Thymus (tissue), 11 donors: ENCODE measurements around the gene PC. TPM values are rescaled to one million over a fixed set of nuclear protein-coding genes. Genes with fewer than 3 reads are reported as not detected.

Experiments
- DNase-seq, 9 donors: peaks; one replicate each; pipeline ENCODE4 v3.0.0-alpha.2; 2013; ENCODE audit warnings: low spot score in 9 of 9, low read depth in 6 of 9, missing footprints in 1 of 9
- H3K27ac ChIP-seq, 2 donors: one replicate each; pipeline ENCODE4 v1.5.1; 2013; ENCODE audit warnings: control low read depth in 1 of 2, low read depth in 1 of 2, low read length in 1 of 2, mild to moderate bottlenecking in 1 of 2, moderate library complexity in 1 of 2
- H3K27me3 ChIP-seq, 2 donors: one replicate each; pipeline ENCODE4 v1.5.1; 2013; ENCODE audit warnings: low read length in 1 of 2; ENCODE audit not compliant: control insufficient read depth in 2 of 2, insufficient read depth in 1 of 2
- H3K36me3 ChIP-seq, 2 donors: one replicate each; pipeline ENCODE4 v1.5.1; 2013; ENCODE audit warnings: low read length in 1 of 2, mild to moderate bottlenecking in 1 of 2, moderate library complexity in 1 of 2; ENCODE audit not compliant: control insufficient read depth in 2 of 2, insufficient read depth in 2 of 2
- H3K4me1 ChIP-seq, 2 donors: one replicate each; pipeline ENCODE4 v1.5.1; 2013; ENCODE audit warnings: low read length in 2 of 2; ENCODE audit not compliant: control insufficient read depth in 2 of 2, insufficient read depth in 2 of 2
- H3K4me3 ChIP-seq, 2 donors: one replicate each; pipeline ENCODE4 v1.5.1; 2013; ENCODE audit warnings: low read length in 2 of 2, control low read depth in 1 of 2, mild to moderate bottlenecking in 1 of 2
- H3K9me3 ChIP-seq, 2 donors: one replicate each; pipeline ENCODE4 v1.5.1; 2013; ENCODE audit warnings: low read length in 1 of 2, mild to moderate bottlenecking in 1 of 2; ENCODE audit not compliant: control insufficient read depth in 2 of 2, insufficient read depth in 1 of 2
- WGBS: extraction: QIAGEN DNeasy Blood & Tissue Kit; methylation state at CpG from one replicate; pipeline ENCODE4 v1.1.7; 2013; 5-methylcytosine and 5-hydroxymethylcytosine counted together
- polyA plus RNA-seq: library from polyadenylated mRNA; stranded (reverse); fragments of 200-250 nt; gene quantifications from one replicate; pipeline ENCODE4 v1.2.3, GENCODE V29; 2013
- total RNA-seq: library from RNA; stranded (reverse); fragments of 120-200 nt; gene quantifications from one replicate; pipeline ENCODE4 v1.2.4, GENCODE V29; 2013
- donor health status: healthy.

The PC gene
- total and polyA plus RNA-seq, 2 donors = 3.4 to 9.9 TPM

DNA sequence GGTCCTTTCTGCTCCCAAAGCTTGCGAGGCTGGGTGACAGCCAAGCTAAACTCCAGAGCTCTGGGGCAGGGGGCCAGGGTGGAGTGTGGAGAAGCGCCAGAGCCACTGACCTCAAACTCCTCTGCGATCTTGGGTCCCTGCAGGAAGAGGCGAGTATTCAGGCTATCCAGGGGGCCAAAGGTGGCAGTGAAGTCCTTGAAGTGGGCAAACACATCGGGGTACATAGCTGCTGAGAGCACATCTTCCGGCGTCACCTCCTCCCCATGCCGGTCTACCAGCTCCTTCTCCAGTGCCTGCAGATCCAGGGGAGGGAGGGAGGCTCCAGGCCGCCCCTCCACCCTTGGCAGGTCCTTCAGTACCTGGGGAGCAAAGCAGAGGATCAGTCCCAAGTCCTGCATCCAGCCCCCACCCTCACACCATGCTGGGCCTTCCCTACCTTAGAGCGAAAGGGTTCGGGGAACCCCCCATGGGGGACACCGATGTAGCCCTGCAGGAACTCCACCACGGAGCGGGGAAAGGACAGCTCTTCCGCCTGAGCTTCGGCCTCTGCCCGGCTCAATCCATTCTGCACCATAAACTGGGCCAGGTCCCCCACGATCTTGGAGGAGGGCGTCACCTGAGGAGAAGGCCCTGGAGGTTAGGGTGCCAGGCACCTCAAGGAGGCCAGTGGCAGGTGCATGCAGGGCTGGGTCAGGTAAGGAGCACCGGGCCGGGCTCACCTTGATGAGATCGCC lies 108.5 kb downstream of the PC start:
- Histone ChIP-seq H3K27me3 (no peaks in the 10 kb centered on the region), H3K27ac (no peak overlapping the region), H3K4me1 (peaks cover 0 to 13% of the 10 kb centered on the region in 2 donors), H3K36me3 (peaks cover 32 to 36% of the 10 kb centered on the region in 2 donors), H3K9me3 (no peaks in the 10 kb centered on the region), H3K4me3 (no peak overlapping the region)
- 98% methylated on average over 22 of the region's 22 CpGs for WGBS
- no peak for DNase-seq

DNA sequence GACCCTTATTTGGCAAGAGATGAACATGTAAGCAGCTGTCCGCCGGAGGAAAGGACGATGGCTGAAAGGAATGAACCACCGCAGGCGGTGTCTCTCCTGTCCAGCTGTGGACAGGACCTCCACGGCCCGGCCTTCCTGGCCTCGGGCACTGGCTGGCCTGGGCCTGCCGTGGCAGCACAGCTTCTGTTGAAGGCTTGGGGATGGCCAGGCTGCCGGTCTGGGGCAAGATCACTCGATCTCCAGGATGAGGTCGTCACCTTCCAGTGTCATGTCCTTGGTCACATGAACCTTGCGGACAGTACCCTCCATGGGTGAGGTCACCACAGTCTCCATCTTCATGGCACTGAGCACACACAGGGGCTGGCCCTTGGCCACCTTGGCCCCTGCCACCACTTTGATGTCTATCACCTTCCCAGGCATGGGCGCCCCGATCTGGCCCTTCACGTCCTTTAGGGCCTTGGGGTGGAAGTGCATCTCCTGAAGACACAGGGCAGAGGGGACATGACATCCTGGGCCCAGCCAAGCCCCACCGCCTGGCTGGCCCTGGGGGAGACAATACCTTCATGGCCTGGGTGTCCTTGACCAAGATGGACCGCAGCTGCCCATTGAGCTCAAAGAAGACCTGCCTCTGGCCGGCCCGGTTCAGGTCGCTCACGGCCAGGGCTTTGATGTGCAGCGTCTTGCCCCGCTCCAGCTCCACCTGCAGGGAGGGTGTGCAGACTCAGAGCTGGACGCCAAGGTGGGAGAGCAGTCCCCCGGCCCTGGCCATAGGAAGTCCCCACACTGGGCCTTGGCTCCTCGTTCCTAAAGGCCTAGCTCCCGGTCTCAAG lies 109.3 kb downstream of the PC start:
- no peaks in the 10 kb centered on the region for H3K27me3 ChIP-seq
- H3K4me3 ChIP-seq = no peak overlapping the region
- H3K9me3 ChIP-seq = no peaks in the 10 kb centered on the region
- H3K27ac ChIP-seq = no peak overlapping the region
- WGBS = 96% methylated on average over 28 of the region's 28 CpGs
- peaks cover 5 to 21% of the 10 kb centered on the region in 2 donors for H3K4me1 ChIP-seq
- no peak for DNase-seq
- H3K36me3 ChIP-seq = peaks cover 32 to 36% of the 10 kb centered on the region in 2 donors

GRCh38 chr11:66847461-66848232 lies 110.5 kb downstream of the PC start:
- no peak for DNase-seq
- WGBS = 96% methylated on average over 14 of the region's 14 CpGs
- H3K36me3 ChIP-seq = peaks cover 32 to 36% of the 10 kb centered on the region in 2 donors

DNA sequence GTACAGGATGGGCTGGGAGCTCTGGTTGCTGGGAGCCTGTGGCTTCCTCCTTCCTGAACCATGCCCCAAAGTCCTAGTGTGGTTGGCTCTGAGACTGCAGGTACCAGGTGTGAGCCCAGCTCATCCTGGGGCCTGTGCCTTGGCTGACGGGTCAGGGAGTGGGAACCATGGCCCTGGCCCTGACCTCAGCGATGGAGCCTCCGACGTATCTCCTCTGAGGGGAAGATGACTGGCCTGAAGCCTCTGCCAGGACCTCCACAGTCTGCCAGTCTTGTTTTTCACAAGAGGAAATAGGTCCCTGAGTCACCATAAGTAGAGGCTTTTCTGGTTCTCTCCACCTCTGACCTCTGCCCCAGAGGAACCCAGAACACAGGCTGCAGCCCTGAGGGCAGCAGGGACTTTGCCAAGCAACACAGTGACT lies 111.5 kb downstream of the PC start:
- peaks cover 7 to 26% of the 10 kb centered on the region in 2 donors for H3K4me1 ChIP-seq
- no peaks in the 10 kb centered on the region for H3K9me3 ChIP-seq
- no peak for DNase-seq
- 98% methylated on average over 4 of the region's 4 CpGs for WGBS
- H3K27me3 ChIP-seq = no peaks in the 10 kb centered on the region
- peaks cover 32 to 36% of the 10 kb centered on the region in 2 donors for H3K36me3 ChIP-seq
- no peak overlapping the region for H3K4me3 ChIP-seq
- no peak overlapping the region for H3K27ac ChIP-seq

More at GRCh38 chr11:66847461-66848232, 110.5 kb downstream of the PC start:
- Histone ChIP-seq H3K27ac (no peak overlapping the region), H3K9me3 (no peaks in the 10 kb centered on the region), H3K4me3 (no peak overlapping the region), H3K4me1 (peaks cover 7 to 25% of the 10 kb centered on the region in 2 donors), H3K27me3 (no peaks in the 10 kb centered on the region)

GRCh38 chr11:66845876-66846212 lies 112.3 kb downstream of the PC start:
- no peak overlapping the region for H3K4me3 ChIP-seq
- peaks cover 7 to 28% of the 10 kb centered on the region in 2 donors for H3K4me1 ChIP-seq
- peaks cover 32 to 36% of the 10 kb centered on the region in 2 donors for H3K36me3 ChIP-seq
- no peaks in the 10 kb centered on the region for H3K9me3 ChIP-seq
- no peaks in the 10 kb centered on the region for H3K27me3 ChIP-seq
- WGBS = 98% methylated on average over 9 of the region's 9 CpGs
- no peak for DNase-seq
- no peak overlapping the region for H3K27ac ChIP-seq

GRCh38 chr11:66845143-66845875 lies 112.9 kb downstream of the PC start:
- no peak overlapping the region for H3K4me3 ChIP-seq
- no peak overlapping the region for H3K27ac ChIP-seq
- H3K36me3 ChIP-seq = peaks cover 36% of the 10 kb centered on the region in 2 donors
- H3K9me3 ChIP-seq = no peaks in the 10 kb centered on the region
- WGBS = 98% methylated on average over 15 of the region's 15 CpGs
- H3K4me1 ChIP-seq = peaks cover 7 to 33% of the 10 kb centered on the region in 2 donors
- DNase-seq = no peak
- no peaks in the 10 kb centered on the region for H3K27me3 ChIP-seq

DNA sequence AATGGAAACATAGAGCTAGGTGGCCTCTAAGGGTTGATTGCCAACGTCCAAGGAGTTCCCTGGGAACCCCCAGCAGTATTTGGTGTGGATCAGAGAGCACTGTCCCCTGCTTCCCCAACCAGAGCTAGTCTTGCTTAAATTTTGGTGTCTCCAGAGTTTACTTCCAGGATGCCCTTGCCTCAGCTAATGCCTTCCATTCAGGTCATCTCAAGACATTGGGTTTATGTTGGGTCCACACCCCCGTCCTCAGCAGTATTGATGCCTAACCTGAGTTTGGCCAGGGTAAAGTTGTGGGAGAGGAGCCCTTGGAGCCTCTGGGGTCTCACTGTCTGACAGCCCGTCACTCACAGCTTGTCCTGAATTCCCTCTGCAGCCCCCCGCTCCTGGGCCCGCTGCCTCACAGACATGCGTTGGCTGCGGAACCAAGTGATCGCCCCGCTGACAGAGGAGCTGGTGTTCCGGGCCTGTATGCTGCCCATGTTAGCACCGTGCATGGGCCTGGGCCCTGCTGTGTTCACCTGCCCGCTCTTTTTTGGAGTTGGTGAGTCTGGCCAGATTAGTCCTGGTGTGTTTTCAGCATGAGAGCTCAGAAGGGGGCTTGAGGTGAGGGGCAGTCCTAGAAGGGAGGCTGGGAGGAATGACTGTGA lies 113.6 kb downstream of the PC start:
- H3K4me1 ChIP-seq = peaks cover 7 to 35% of the 10 kb centered on the region in 2 donors
- peaks cover 42 to 43% of the 10 kb centered on the region in 2 donors for H3K36me3 ChIP-seq
- 96% methylated on average over 12 of the region's 12 CpGs for WGBS
- no peak overlapping the region for H3K27ac ChIP-seq
- no peaks in the 10 kb centered on the region for H3K9me3 ChIP-seq
- H3K27me3 ChIP-seq = no peaks in the 10 kb centered on the region
- no peak for DNase-seq
- no peak overlapping the region for H3K4me3 ChIP-seq

DNA sequence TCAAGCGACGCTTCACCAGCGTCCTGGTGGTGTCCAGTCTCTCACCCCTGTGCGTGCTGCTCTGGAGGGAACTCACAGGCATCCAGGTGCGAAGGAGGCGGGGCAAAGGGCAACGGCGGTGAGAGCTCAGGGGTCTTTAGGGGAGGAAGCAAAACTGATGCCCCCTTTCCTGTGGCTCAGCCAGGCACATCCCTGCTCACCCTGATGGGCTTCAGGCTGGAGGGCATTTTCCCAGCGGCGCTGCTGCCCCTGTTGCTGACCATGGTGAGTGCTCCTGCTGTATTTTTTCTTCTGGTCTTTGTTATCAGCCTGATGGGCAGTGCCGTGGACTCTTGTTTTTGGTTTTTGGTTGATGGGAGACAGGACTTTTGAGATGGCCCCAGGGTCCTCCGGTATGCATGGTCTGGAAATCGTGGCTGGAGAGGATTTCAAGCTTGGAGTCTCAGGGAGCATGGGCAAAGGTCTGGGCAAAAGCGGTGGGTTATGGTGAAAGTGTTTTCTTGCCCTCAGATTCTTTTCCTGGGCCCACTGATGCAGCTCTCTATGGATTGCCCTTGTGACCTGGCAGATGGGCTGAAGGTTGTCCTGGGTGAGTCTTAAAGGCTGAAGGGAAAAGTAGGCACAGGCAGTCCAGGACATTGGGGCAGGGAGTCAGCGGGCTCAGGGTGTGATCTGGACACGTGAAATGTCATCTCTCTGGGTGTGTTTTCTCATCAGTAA lies 114.2 kb downstream of the PC start:
- no peaks in the 10 kb centered on the region for H3K9me3 ChIP-seq
- H3K27me3 ChIP-seq = no peaks in the 10 kb centered on the region
- peak in 1 of 9 donors; percentile 31 for DNase-seq
- peaks cover 7 to 35% of the 10 kb centered on the region in 2 donors for H3K4me1 ChIP-seq
- peak overlapping the region; percentile 78 to 100 for H3K4me3 ChIP-seq
- H3K36me3 ChIP-seq = peaks cover 46 to 49% of the 10 kb centered on the region in 2 donors
- peak overlapping the region in 1 of 2 donors; percentile 99 for H3K27ac ChIP-seq
- 22% methylated on average over 16 of the region's 16 CpGs for WGBS
